Suprapubic skin (tissue), 4 donors: ENCODE data around the gene LAPTM5.

Experiments used
- POLR2A ChIP-seq, 2 donors: fragments of 450-650 bp; IDR thresholded peaks; one replicate each; pipeline ENCODE4 v1.6.1; 2017; ENCODE audit warnings: antibody characterized with exemption in 2 of 2, mild to moderate bottlenecking in 2 of 2, moderate library complexity in 2 of 2
- POLR2AphosphoS5 ChIP-seq, 3 donors: sonication (generic); formaldehyde crosslinking; IDR thresholded peaks; one replicate each; pipeline ENCODE4 v1.6.1; 2017; ENCODE audit warnings: antibody characterized with exemption in 3 of 3
- TF ChIP-seq, protein P1 (sequence below), 2 donors: fragments of 200-600 bp in 1 of 2; fragments of 450-650 bp in 1 of 2; sonication (generic) in 1 of 2; IDR thresholded peaks; one replicate each; pipeline ENCODE4 v1.5.1; 2016 to 2019; ENCODE audit warnings: antibody characterized with exemption in 2 of 2, mild to moderate bottlenecking in 1 of 2, moderate library complexity in 1 of 2

DNA sequence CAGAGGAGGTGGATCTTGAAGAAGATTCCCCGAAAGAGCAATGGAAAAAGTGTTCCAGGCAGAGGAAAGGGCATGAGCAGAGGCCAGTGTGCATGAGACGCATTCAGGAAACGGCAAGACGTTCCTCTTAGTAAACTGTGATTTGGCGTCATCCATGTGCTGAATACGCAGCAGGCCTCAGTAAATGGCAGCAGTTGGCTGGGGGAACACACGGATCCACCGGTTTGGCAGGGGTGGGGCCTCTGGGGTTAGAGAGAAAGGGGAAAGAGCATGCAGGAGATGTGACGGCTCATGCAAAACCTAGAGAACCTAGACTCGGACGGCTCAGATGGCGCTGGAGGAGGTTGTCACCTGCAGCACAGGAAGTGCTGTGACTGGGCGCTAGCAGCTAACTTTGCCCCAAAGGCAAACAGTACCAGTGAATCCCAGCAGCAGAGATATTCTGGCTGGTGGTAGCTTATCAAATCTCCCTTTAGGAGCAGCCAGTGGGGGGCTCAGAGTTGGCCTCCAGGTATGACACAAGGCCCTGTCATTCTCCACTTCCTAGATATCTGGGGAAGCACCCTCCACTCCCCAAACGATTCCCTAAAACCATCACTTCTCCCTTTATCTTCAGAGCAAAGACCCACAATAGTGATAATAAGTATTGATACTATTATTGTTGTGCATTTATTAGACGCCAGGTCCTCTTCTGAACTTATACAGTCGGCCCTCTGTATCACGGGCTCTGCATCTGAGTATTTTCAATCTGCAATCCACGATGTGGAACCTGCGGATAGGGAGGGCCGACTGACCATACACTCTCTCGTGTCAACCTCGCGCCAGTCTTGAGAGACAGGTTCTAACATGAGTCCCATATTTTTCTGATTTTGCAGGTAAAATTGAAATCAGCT, 7.6 kb downstream of the LAPTM5 start:
- TF ChIP-seq, protein P1, sequence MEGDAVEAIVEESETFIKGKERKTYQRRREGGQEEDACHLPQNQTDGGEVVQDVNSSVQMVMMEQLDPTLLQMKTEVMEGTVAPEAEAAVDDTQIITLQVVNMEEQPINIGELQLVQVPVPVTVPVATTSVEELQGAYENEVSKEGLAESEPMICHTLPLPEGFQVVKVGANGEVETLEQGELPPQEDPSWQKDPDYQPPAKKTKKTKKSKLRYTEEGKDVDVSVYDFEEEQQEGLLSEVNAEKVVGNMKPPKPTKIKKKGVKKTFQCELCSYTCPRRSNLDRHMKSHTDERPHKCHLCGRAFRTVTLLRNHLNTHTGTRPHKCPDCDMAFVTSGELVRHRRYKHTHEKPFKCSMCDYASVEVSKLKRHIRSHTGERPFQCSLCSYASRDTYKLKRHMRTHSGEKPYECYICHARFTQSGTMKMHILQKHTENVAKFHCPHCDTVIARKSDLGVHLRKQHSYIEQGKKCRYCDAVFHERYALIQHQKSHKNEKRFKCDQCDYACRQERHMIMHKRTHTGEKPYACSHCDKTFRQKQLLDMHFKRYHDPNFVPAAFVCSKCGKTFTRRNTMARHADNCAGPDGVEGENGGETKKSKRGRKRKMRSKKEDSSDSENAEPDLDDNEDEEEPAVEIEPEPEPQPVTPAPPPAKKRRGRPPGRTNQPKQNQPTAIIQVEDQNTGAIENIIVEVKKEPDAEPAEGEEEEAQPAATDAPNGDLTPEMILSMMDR (IDR thresholded peaks at IDR 0.05), result no peak
- TF ChIP-seq POLR2AphosphoS5 (IDR thresholded peaks at IDR 0.05), result no peak
- no peak for TF ChIP-seq POLR2A (IDR thresholded peaks at IDR 0.05)
